Fibroblast of lung (primary cell): Measurements from ENCODE around the gene TRMT2A. TPM values are rescaled to one million over a fixed set of nuclear protein-coding genes. Genes with fewer than 3 reads are reported as not detected.

Source experiments
- DNase-seq, 2 donors: peaks; one replicate each; pipeline versions ENCODE4 v3.0.0 to v3.0.0-alpha.2; 2010; ENCODE audit warnings: low read depth in 2 of 2
- H2AFZ ChIP-seq: 2 replicates; pipeline ENCODE4 v1.5.1; 2012; ENCODE audit warnings: low read length, control low read depth, inconsistent platforms
- H3K27ac ChIP-seq: 2 replicates; pipeline ENCODE4 v1.5.1; 2011; ENCODE audit warnings: low read length, control low read depth; ENCODE audit not compliant: insufficient read depth
- H3K27me3 ChIP-seq: 2 replicates; pipeline ENCODE4 v1.5.1; 2011; ENCODE audit warnings: mild to moderate bottlenecking, low read length; ENCODE audit not compliant: control insufficient read depth, insufficient read depth
- H3K36me3 ChIP-seq: 2 replicates; pipeline ENCODE4 v1.5.1; 2011; ENCODE audit warnings: low read length; ENCODE audit not compliant: control insufficient read depth, insufficient read depth
- H3K4me1 ChIP-seq: 2 replicates; pipeline ENCODE4 v1.5.1; 2011; ENCODE audit warnings: low read length; ENCODE audit not compliant: control insufficient read depth, insufficient read depth; ENCODE audit errors: extremely low read depth
- H3K4me2 ChIP-seq: 2 replicates; pipeline ENCODE4 v1.5.1; 2011; ENCODE audit warnings: low read length, control low read depth; ENCODE audit not compliant: insufficient read depth; ENCODE audit errors: extremely low read depth
- H3K4me3 ChIP-seq, 4 experiments: fragments of 200-600 bp in 1 of 4; sonication (generic) in 1 of 4; replicated peaks in 1 of 4; 2 replicates each; pipeline ENCODE4 v1.5.1; 2011 to 2016; ENCODE audit warnings: low read length in 4 of 4, low read depth in 3 of 4, mild to moderate bottlenecking in 3 of 4, control low read depth in 2 of 4, inconsistent platforms in 1 of 4, mixed read lengths in 1 of 4; ENCODE audit not compliant: insufficient read depth in 1 of 4; ENCODE audit errors: control extremely low read depth in 1 of 4
- H3K79me2 ChIP-seq: 2 replicates; pipeline ENCODE4 v1.5.1; 2012; ENCODE audit warnings: mild to moderate bottlenecking, low read length, inconsistent platforms; ENCODE audit not compliant: control insufficient read depth, insufficient read depth
- H3K9ac ChIP-seq: 2 replicates; pipeline ENCODE4 v1.5.1; 2011; ENCODE audit warnings: mild to moderate bottlenecking, low read length, control low read depth; ENCODE audit not compliant: insufficient read depth
- H3K9me3 ChIP-seq: 2 replicates; pipeline ENCODE4 v1.5.1; 2012; ENCODE audit warnings: low read depth, low read length; ENCODE audit not compliant: control insufficient read depth, insufficient read depth
- H4K20me1 ChIP-seq: 2 replicates; pipeline ENCODE4 v1.5.1; 2011; ENCODE audit warnings: low read length; ENCODE audit not compliant: control insufficient read depth, insufficient read depth; ENCODE audit errors: extremely low read depth
- CTCF ChIP-seq, 2 donors: IDR thresholded peaks in 1 of 2; conservative IDR thresholded peaks in 1 of 2; 1 replicate in 1 of 2; 2 replicates in 1 of 2; pipeline ENCODE4 v1.5.1; 2011 to 2012; ENCODE audit warnings: low read length in 2 of 2, control low read depth in 1 of 2, inconsistent platforms in 1 of 2, low read depth in 1 of 2, mild to moderate bottlenecking in 1 of 2
- EZH2 ChIP-seq: IDR thresholded peaks from 2 replicates; pipeline ENCODE4 v1.5.1; 2012; ENCODE audit warnings: low read length, control low read depth, mild to moderate bottlenecking; ENCODE audit errors: missing control alignments
- polyA plus RNA-seq, 2 donors: library from polyadenylated mRNA; depleted of rRNA in 1 of 2; stranded (reverse) in 1 of 2; unstranded in 1 of 2; fragments of >200 nt; gene quantifications; 2 replicates each; pipeline ENCODE4 v1.2.1, GENCODE V29; 2011 to 2012; ENCODE audit warnings: missing spikeins in 1 of 2
- total RNA-seq: library from RNA; depleted of rRNA; stranded (reverse); fragments of >200 nt; gene quantifications from 2 replicates; pipeline ENCODE4 v1.2.1, GENCODE V29; 2014

TRMT2A gene
- total and polyA plus RNA-seq, 2 donors (not counting 1 experiment from before 2014, with no cell fraction given), result 13.5 to 52.2 TPM

DNA sequence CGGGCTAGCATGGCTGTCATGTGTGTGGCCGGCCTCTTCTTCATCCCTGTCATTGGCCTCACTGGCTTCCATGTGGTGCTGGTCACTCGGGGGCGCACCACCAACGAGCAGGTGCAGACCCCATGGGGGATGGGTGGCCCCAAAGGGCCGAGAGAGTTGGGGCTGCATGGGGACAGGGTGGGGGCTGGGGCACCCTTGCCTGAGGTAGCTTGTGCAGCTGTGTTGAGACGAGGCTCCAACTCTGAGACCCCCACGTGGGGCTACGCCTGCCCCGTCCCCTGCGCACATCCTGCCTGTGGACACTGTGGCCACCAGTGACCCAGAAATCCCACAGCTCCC, 23.1 kb upstream of the TRMT2A start:
- Histone ChIP-seq H3K27ac (no peak overlapping the region), H3K27me3 (no peaks in the 10 kb centered on the region), H3K36me3 (peaks cover 18% of the 10 kb centered on the region), H3K9ac (no peak overlapping the region), H3K79me2 (peaks cover 31% of the 10 kb centered on the region), H3K4me1 (no peaks in the 10 kb centered on the region), H4K20me1 (no peaks in the 10 kb centered on the region), H3K9me3 (no peaks in the 10 kb centered on the region), H3K4me3 (no peak overlapping the region), H2AFZ (no peak overlapping the region), H3K4me2 (no peak overlapping the region)
- DNase-seq, result no peak
- TF ChIP-seq EZH2 (no peak), CTCF (conservative IDR thresholded peaks at IDR 0.05 in 1 of 2, IDR thresholded peaks at IDR 0.05 in 1 of 2; ENCODE audit: low read depth in 1 of 2, low read length in 2 of 2) (no peak)

GRCh38 chr22:20139391-20140106, 22.5 kb upstream of the TRMT2A start:
- Histone ChIP-seq H3K4me1 (no peaks in the 10 kb centered on the region), H3K27me3 (no peaks in the 10 kb centered on the region), H3K9me3 (no peaks in the 10 kb centered on the region), H3K27ac (no peak overlapping the region), H3K36me3 (peaks cover 14% of the 10 kb centered on the region), H4K20me1 (no peaks in the 10 kb centered on the region), H2AFZ (no peak overlapping the region), H3K4me2 (no peak overlapping the region), H3K79me2 (peaks cover 36% of the 10 kb centered on the region), H3K9ac (no peak overlapping the region), H3K4me3 (no peak overlapping the region)
- no peak for DNase-seq
- no peak for TF ChIP-seq CTCF (conservative IDR thresholded peaks at IDR 0.05 in 1 of 2, IDR thresholded peaks at IDR 0.05 in 1 of 2; ENCODE audit: low read depth in 1 of 2, low read length in 2 of 2)
- TF ChIP-seq EZH2, result no peak

GRCh38 chr22:20138868-20139267, 21.8 kb upstream of the TRMT2A start:
- Histone ChIP-seq H3K27ac (no peak overlapping the region), H3K36me3 (peaks cover 12% of the 10 kb centered on the region), H4K20me1 (no peaks in the 10 kb centered on the region), H3K79me2 (peaks cover 43% of the 10 kb centered on the region), H3K4me1 (no peaks in the 10 kb centered on the region), H3K27me3 (no peaks in the 10 kb centered on the region), H3K4me2 (no peak overlapping the region), H3K9ac (no peak overlapping the region), H3K9me3 (no peaks in the 10 kb centered on the region), H3K4me3 (no peak overlapping the region), H2AFZ (no peak overlapping the region)
- TF ChIP-seq CTCF (conservative IDR thresholded peaks at IDR 0.05 in 1 of 2, IDR thresholded peaks at IDR 0.05 in 1 of 2; ENCODE audit: low read depth in 1 of 2, low read length in 2 of 2) (no peak), EZH2 (no peak)
- no peak for DNase-seq
